Upper lobe of left lung (tissue), 6 donors: Measurements from ENCODE around the gene AGAP1. TPM values are rescaled to one million over a fixed set of nuclear protein-coding genes. Genes with fewer than 3 reads are reported as not detected.

ENCODE experiments used
- ATAC-seq, 2 donors: fragments of 200-7000 bp; cut with Tn5 transposase; one replicate each; pipeline ENCODE4 v1.9.1; 2022; ENCODE audit warnings: mild to moderate bottlenecking in 2 of 2, moderate library complexity in 2 of 2; ENCODE audit not compliant: low FRiP score in 2 of 2
- DNase-seq, 2 donors: peaks; one replicate each; pipeline ENCODE4 v3.0.0-alpha.2; 2019 to 2020
- H3K27ac ChIP-seq, 4 donors: fragments of 200-600 bp; sonication (generic); one replicate each; pipeline ENCODE4 v1.5.1; 2016 to 2019
- H3K27me3 ChIP-seq, 4 donors: fragments of 200-600 bp; sonication (generic); one replicate each; pipeline ENCODE4 v1.5.1; 2017 to 2019
- H3K36me3 ChIP-seq, 4 donors: fragments of 200-600 bp; sonication (generic); one replicate each; pipeline ENCODE4 v1.5.1; 2016 to 2019
- H3K4me1 ChIP-seq, 4 donors: fragments of 200-600 bp; sonication (generic); one replicate each; pipeline ENCODE4 v1.5.1; 2018 to 2019
- H3K4me3 ChIP-seq, 4 donors: fragments of 200-600 bp; sonication (generic); one replicate each; pipeline ENCODE4 v1.5.1; 2017 to 2019; ENCODE audit warnings: mild to moderate bottlenecking in 2 of 4, moderate library complexity in 1 of 4
- H3K9me3 ChIP-seq, 4 donors: fragments of 200-600 bp; sonication (generic); one replicate each; pipeline ENCODE4 v1.5.1; 2018 to 2019
- EP300 ChIP-seq, 4 donors: sonication (generic); formaldehyde crosslinking; IDR thresholded peaks; one replicate each; pipeline ENCODE4 v1.5.1; 2017; ENCODE audit warnings: antibody characterized with exemption in 4 of 4, control low read depth in 2 of 4
- POLR2A ChIP-seq, 4 donors: fragments of 450-650 bp; IDR thresholded peaks; one replicate each; pipeline ENCODE4 v1.5.1; 2016 to 2017; ENCODE audit warnings: antibody characterized with exemption in 4 of 4, mild to moderate bottlenecking in 2 of 4
- POLR2AphosphoS5 ChIP-seq, 2 donors: sonication (generic); formaldehyde crosslinking; IDR thresholded peaks; one replicate each; pipeline ENCODE4 v1.5.1; 2017; ENCODE audit warnings: antibody characterized with exemption in 2 of 2
- WGBS, 2 donors: methylation state at CpG; one replicate each; pipeline ENCODE4 v1.1.5; 2017 to 2018; 5-methylcytosine and 5-hydroxymethylcytosine counted together
- total RNA-seq, 6 donors: library from RNA; depleted of rRNA in 4 of 6; stranded (reverse); fragments of >200 nt in 4 of 6; gene quantifications; one replicate each; pipeline versions ENCODE4 v1.1.0 to v1.2.1, GENCODE V29; 2016 to 2021
- TF ChIP-seq, protein P1 (sequence below), 6 experiments: fragments of 450-650 bp in 4 of 6; fragments of 200-600 bp in 2 of 6; sonication (generic) in 2 of 6; IDR thresholded peaks; one replicate each; pipeline ENCODE4 v1.5.1; 2016 to 2019; ENCODE audit warnings: antibody characterized with exemption in 6 of 6
- donor health status: DM: no; HTN: no; CAD: no; lungs with moderate emphysema.
- donor health status: DM: no; HTN: yes; CAD: no; lungs with severe emphysema.

AGAP1 gene
- total RNA-seq, 6 donors from 2014 or later = 25.5 to 45.1 (median 30.7) TPM

DNA sequence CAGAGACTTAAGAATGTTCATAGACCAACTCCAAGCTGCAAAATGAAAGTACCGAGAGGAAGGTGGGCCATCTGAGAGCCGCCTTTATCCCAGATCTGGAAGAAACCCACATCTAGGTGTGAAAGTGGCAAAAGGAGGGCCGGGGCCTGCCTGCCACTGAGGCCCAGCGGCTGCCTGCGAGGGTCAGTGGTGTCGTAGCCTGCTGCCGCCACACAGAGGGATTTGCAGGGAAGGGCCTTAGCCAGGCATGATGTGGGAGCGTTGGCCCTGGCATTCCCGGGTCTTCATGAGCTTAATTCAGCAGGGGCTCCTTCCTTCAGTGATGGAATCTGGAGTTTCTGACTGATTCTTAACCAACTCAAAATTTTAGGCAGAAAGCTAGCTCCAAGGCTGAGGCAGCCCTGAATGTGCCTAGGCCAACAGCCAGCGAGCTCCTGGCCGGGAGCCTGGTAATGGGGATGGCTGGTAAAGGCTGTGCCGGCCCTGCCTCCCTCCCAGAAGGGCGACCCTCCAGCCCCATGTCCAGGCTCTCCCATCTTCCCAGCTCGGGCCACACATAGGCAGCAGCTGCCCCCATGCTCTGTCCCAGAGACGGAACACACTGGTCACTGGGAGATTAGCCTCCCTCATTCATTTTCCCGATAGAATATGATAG is 230.1 kb downstream of the AGAP1 start:
- H3K4me1 ChIP-seq = peaks cover 3 to 21% (median 7%) of the 10 kb centered on the region in 4 donors
- no peaks in the 10 kb centered on the region for H3K9me3 ChIP-seq
- H3K36me3 ChIP-seq = no peaks in the 10 kb centered on the region
- no peak for TF ChIP-seq POLR2AphosphoS5 (IDR thresholded peaks at IDR 0.05)
- TF ChIP-seq, protein P1, sequence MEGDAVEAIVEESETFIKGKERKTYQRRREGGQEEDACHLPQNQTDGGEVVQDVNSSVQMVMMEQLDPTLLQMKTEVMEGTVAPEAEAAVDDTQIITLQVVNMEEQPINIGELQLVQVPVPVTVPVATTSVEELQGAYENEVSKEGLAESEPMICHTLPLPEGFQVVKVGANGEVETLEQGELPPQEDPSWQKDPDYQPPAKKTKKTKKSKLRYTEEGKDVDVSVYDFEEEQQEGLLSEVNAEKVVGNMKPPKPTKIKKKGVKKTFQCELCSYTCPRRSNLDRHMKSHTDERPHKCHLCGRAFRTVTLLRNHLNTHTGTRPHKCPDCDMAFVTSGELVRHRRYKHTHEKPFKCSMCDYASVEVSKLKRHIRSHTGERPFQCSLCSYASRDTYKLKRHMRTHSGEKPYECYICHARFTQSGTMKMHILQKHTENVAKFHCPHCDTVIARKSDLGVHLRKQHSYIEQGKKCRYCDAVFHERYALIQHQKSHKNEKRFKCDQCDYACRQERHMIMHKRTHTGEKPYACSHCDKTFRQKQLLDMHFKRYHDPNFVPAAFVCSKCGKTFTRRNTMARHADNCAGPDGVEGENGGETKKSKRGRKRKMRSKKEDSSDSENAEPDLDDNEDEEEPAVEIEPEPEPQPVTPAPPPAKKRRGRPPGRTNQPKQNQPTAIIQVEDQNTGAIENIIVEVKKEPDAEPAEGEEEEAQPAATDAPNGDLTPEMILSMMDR (IDR thresholded peaks at IDR 0.05) = no peak
- no peak for TF ChIP-seq EP300 (IDR thresholded peaks at IDR 0.05)
- TF ChIP-seq POLR2A (IDR thresholded peaks at IDR 0.05) = no peak
- peak in 1 of 2 donors; percentile 8 for ATAC-seq
- H3K27ac ChIP-seq = no peak overlapping the region
- H3K4me3 ChIP-seq = no peak overlapping the region
- no peak for DNase-seq
- 79 to 89% methylated on average over 9 to 16 of the region's 16 CpGs for WGBS, 2 donors
- H3K27me3 ChIP-seq = no peaks in the 10 kb centered on the region

DNA sequence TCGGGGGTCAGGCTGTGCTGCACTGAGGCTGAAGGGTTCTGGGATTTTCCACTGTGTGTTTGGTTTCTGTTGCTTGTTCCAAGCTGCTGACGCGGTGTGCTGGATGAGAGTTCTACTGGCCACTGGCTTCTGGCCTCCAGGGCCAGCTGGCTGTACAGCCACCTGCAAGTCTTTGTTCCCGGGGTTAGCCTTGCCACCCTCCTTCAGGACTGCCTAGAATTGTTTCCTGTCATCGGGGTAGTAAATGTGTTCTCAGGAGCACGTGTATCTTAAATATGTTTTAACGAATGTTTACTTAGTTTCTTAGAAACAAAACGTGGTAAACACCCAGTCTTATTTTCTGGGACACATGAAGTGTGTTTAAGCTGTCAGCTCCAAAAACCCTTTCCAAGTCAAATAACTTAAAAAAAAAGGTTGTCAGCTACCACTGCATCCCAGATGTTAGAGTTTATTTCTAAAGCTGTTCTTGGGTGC is 231.2 kb downstream of the AGAP1 start:
- Histone ChIP-seq H3K27me3 (no peaks in the 10 kb centered on the region), H3K4me1 (peaks cover 3 to 24% (median 7%) of the 10 kb centered on the region in 4 donors), H3K4me3 (no peak overlapping the region), H3K9me3 (no peaks in the 10 kb centered on the region), H3K36me3 (no peaks in the 10 kb centered on the region), H3K27ac (no peak overlapping the region)
- TF ChIP-seq POLR2AphosphoS5 (IDR thresholded peaks at IDR 0.05) (no peak), POLR2A (IDR thresholded peaks at IDR 0.05) (no peak), EP300 (IDR thresholded peaks at IDR 0.05) (no peak)
- TF ChIP-seq, protein P1 (IDR thresholded peaks at IDR 0.05) = no peak
- no peak for DNase-seq
- WGBS, 2 donors = 50 to 60% methylated on average over 8 of the region's 8 CpGs
- ATAC-seq = peak in 1 of 2 donors; percentile 65

DNA sequence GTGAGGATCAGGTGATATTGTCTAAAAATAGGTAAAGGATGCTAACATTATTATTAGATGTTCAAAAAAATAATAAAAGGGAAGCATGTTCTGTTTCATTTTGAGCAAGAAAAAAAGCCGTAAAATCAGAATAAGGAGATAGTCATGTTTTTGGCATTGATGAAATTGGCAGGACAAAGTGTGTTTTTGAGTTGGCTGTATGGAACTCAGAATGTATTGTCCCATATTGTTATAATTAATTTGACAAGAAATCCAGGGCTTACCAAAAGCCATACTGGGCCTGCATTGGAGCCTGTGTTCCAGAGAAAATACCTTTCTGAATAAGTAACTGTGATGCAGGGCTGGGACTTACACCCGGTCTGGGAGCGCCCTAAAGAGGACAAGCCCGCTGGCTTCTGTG is 232.0 kb downstream of the AGAP1 start:
- TF ChIP-seq, protein P1 (IDR thresholded peaks at IDR 0.05) = no peak
- no peak for TF ChIP-seq POLR2AphosphoS5 (IDR thresholded peaks at IDR 0.05)
- H3K4me3 ChIP-seq = no peak overlapping the region
- no peaks in the 10 kb centered on the region for H3K27me3 ChIP-seq
- DNase-seq (no peak), ATAC-seq (no peak)
- H3K27ac ChIP-seq = no peak overlapping the region
- no peaks in the 10 kb centered on the region for H3K36me3 ChIP-seq
- H3K9me3 ChIP-seq = no peaks in the 10 kb centered on the region
- WGBS, 2 donors = 92 to 99% methylated on average over 4 of the region's 4 CpGs
- H3K4me1 ChIP-seq = peaks cover 3 to 24% (median 7%) of the 10 kb centered on the region in 4 donors

GRCh38 chr2:235726554-235726953 is 232.7 kb downstream of the AGAP1 start:
- no peak for DNase-seq
- no peak for ATAC-seq
- no peaks in the 10 kb centered on the region for H3K36me3 ChIP-seq
- H3K4me1 ChIP-seq = peaks cover 3 to 24% (median 7%) of the 10 kb centered on the region in 4 donors
- no peaks in the 10 kb centered on the region for H3K9me3 ChIP-seq
- no peak overlapping the region for H3K27ac ChIP-seq
- WGBS, 2 donors = 88 to 94% methylated on average over 5 of the region's 5 CpGs
- no peak for TF ChIP-seq POLR2AphosphoS5 (IDR thresholded peaks at IDR 0.05)
- TF ChIP-seq, protein P1 (IDR thresholded peaks at IDR 0.05) = no peak
- H3K4me3 ChIP-seq = no peak overlapping the region
- no peaks in the 10 kb centered on the region for H3K27me3 ChIP-seq

DNA sequence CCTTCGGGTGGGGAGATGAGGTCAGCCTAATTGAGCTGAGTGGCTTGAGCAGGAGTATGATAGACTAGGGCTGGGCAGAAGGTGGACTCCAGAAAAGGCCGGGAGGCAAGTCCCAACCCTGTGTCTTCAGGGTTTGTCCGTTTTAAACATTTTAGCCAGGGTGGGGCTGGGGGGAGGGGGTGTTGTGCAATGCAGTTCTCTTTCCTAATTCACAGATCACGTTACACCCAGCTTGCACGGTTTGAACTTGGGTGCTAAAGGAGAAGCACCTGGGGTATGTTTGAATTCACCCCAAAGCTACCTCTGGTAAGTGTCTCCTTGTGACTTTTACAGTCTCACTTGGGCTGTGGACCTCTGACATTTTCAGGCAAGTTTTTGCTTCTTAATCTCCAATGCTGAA is 233.3 kb downstream of the AGAP1 start:
- no peak for TF ChIP-seq POLR2AphosphoS5 (IDR thresholded peaks at IDR 0.05)
- TF ChIP-seq, protein P1 (IDR thresholded peaks at IDR 0.05) = no peak
- no peak for TF ChIP-seq POLR2A (IDR thresholded peaks at IDR 0.05)
- no peak for TF ChIP-seq EP300 (IDR thresholded peaks at IDR 0.05)
- WGBS, 2 donors = 63 to 64% methylated on average over 5 of the region's 5 CpGs

More for the DNA sequence above, 233.3 kb downstream of the AGAP1 start:
- Histone ChIP-seq H3K36me3 (no peaks in the 10 kb centered on the region), H3K9me3 (no peaks in the 10 kb centered on the region), H3K27ac (no peak overlapping the region), H3K4me3 (no peak overlapping the region), H3K27me3 (no peaks in the 10 kb centered on the region), H3K4me1 (peaks cover 3 to 24% (median 7%) of the 10 kb centered on the region in 4 donors)
- ATAC-seq = peak in 1 of 2 donors; percentile 32
- no peak for DNase-seq
